Measurements from ENCODE around the gene SP9.

Gene SP9

DNA sequence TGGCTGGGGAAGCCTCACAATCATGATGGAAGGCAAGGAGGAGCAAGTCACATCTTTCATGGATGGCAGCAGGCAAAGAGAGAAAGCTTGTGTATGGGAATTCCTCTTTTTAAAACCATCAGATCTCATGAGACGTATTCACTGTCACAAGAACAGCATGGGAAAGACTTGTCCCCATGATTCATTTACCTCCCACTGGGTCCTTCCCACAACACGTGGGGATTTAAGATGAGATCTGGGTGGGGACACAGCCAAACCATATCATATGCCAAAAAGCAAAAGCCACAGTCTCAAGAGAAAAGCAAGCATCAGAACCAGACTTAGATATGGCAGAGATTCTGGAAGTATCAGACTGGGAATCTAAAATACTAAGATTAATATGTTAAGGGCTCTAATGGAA is 30.8 kb downstream of the SP9 start:
- TF ChIP-seq CTCF (IDR thresholded peaks at IDR 0.05; ENCODE audit: control insufficient read depth, extremely low read depth, insufficient read depth) = no peak
- no peak for DNase-seq (ENCODE audit: low read depth)
- no peak overlapping the region for H3K4me3 ChIP-seq (ENCODE audit: low read depth, low read length)

DNA sequence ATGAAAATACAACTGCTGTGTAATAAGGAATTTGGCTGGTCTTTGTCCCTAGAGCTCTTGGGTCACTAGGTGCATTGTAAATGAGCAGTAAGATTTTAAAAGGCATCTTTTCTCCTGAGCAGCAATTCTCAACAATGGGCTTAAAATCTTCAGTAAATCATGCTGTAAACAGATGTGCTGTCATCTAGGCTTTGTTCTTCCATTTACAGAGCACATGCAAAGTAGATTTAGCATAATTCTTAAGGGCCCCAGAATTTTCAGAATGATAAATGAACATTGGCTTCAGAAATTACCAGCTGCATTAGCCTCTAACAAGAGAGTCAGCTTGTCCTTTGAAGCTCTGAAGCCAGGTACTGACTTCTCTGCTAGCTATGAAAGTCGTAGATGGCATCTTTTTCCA is 33.9 kb downstream of the SP9 start:
- TF ChIP-seq CTCF (IDR thresholded peaks at IDR 0.05; ENCODE audit: control insufficient read depth, extremely low read depth, insufficient read depth) = no peak
- DNase-seq (ENCODE audit: low read depth) = no peak
- no peak overlapping the region for H3K4me3 ChIP-seq (ENCODE audit: low read depth, low read length)

DNA sequence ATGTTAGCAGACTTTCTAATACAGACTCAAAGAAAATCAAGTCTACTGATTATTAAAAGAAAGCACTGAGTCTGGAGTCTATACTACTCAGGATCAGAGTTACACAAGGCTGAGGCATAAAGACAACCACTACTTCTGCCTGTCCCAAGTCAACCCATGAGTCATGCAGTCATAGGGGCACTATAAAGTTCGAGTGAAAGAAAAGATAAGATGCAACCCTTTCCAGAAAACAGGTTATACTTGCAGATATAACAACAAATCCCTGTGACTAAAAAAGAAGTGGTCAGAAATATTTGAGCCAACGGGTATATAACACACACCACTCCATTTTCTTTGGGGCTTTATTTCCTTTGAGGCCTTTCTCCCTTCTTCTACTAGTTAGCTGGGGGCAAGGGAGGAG is 42.2 kb downstream of the SP9 start:
- no peak for TF ChIP-seq CTCF (IDR thresholded peaks at IDR 0.05; ENCODE audit: control insufficient read depth, extremely low read depth, insufficient read depth)
- H3K4me3 ChIP-seq (ENCODE audit: low read depth, low read length) = no peak overlapping the region
- no peak for DNase-seq (ENCODE audit: low read depth)

DNA sequence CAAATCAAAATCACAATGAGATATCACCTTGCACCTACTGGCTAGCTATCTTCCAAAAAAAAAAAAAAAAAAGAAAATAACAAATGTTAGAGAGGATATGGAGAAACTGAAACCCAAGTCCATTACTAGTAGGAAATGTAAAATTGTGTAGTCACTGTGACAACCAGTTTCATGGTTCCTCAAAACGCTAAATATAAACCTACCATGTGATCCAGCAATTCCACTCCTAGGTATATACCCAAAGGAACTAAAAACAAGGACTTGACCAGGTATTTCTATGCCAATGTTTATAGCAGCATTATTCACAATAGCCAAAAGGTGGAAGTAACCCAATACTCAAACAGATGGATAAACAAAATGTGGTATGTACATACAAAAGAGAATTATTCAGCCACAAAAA is 49.0 kb downstream of the SP9 start:
- TF ChIP-seq CTCF (IDR thresholded peaks at IDR 0.05; ENCODE audit: control insufficient read depth, extremely low read depth, insufficient read depth) = no peak
- no peak overlapping the region for H3K4me3 ChIP-seq (ENCODE audit: low read depth, low read length)
- no peak for DNase-seq (ENCODE audit: low read depth)

DNA sequence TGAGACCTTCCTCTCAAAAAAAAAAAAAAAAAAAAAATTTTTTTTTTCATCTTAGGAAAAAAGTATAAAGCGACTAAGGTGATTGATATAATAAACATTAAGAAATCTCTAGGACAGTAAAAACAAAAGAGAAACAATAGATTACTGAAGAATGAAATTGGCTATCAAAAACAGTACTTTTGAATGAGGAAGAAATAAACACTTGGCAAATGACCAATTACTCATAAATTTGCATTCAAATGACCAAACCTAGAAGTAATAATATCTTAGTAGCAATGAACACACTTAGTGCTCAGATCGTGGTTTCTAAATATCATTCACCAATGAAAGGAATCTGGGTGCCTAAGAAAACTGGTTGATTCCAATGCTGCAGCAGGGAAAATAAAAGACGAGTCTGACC is 50.4 kb downstream of the SP9 start:
- no peak for DNase-seq (ENCODE audit: low read depth)
- no peak for TF ChIP-seq CTCF (IDR thresholded peaks at IDR 0.05; ENCODE audit: control insufficient read depth, extremely low read depth, insufficient read depth)
- no peak overlapping the region for H3K4me3 ChIP-seq (ENCODE audit: low read depth, low read length)
